ENCODE results near the gene C16orf86. TPM values are rescaled to one million over a fixed set of nuclear protein-coding genes. Genes with fewer than 3 reads are reported as not detected.

C16orf86 gene
- total RNA-seq, 4 donors from 2014 or later = 15.9 to 31.2 (median 25.5) TPM

DNA sequence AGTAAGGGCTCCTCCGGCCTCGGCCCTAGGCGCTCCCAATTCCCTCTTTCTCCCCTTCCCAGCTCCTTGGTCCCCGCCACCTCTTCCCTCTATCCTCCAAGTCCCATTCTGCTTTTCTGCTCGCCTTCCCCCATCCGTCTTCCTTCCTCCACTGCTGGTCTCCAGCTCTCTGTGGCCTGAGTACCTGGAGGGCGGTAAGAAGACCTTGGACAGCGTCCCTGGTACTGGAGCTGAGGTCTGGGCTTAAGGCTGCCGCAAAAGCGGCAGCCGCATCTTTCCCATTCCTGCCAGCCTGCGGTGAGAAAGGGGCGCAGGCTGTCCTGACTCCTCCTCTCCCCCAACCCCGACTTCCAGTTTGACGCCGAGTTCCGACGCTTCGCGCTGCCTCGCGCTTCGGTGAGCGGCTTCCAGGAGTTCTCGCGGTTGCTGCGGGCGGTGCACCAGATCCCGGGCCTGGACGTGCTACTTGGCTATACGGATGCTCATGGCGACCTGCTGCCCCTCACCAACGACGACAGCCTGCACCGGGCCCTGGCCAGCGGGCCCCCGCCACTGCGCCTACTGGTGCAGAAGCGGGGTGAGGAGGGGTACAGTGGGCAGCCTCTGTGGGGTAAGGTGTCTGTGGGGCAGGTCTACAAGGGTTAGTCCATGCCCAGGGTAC, 5.4 kb upstream of the C16orf86 start:
- Histone ChIP-seq H3K27ac (peak overlapping the region; percentile 90 to 100 (median 96)), H3K36me3 (peaks cover 0 to 52% (median 0%) of the 10 kb centered on the region in 3 donors), H3K4me3 (peak overlapping the region; percentile 58 to 86 (median 66)), H3K4me1 (peaks cover 0 to 47% (median 26%) of the 10 kb centered on the region in 4 donors), H3K27me3 (no peaks in the 10 kb centered on the region), H3K9me3 (no peaks in the 10 kb centered on the region)
- no peak for DNase-seq (ENCODE audit: low spot score in 2 of 2)
- peak in 1 of 2 donors; percentile 2 for TF ChIP-seq POLR2A (IDR thresholded peaks at IDR 0.05)
- TF ChIP-seq EP300 (IDR thresholded peaks at IDR 0.05) = no peak
- 18 to 20% methylated on average over 16 to 20 of the region's 39 CpGs for WGBS, 2 donors

DNA sequence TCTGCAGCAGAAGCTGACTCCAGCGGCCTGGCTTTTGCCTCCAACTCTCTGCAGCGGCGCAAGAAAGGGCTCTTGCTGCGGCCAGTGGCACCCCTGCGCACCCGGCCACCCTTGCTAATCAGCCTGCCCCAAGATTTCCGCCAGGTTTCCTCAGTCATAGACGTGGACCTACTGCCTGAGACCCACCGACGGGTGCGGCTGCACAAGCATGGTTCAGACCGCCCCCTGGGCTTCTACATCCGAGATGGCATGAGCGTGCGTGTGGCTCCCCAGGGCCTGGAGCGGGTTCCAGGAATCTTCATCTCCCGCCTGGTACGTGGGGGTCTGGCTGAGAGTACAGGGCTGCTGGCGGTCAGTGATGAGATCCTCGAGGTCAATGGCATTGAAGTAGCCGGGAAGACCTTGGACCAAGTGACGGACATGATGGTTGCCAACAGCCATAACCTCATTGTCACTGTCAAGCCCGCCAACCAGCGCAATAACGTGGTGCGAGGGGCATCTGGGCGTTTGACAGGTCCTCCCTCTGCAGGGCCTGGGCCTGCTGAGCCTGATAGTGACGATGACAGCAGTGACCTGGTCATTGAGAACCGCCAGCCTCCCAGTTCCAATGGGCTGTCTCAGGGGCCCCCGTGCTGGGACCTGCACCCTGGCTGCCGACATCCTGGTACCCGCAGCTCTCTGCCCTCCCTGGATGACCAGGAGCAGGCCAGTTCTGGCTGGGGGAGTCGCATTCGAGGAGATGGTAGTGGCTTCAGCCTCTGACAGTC, 4.5 kb upstream of the C16orf86 start:
- TF ChIP-seq, protein P1, sequence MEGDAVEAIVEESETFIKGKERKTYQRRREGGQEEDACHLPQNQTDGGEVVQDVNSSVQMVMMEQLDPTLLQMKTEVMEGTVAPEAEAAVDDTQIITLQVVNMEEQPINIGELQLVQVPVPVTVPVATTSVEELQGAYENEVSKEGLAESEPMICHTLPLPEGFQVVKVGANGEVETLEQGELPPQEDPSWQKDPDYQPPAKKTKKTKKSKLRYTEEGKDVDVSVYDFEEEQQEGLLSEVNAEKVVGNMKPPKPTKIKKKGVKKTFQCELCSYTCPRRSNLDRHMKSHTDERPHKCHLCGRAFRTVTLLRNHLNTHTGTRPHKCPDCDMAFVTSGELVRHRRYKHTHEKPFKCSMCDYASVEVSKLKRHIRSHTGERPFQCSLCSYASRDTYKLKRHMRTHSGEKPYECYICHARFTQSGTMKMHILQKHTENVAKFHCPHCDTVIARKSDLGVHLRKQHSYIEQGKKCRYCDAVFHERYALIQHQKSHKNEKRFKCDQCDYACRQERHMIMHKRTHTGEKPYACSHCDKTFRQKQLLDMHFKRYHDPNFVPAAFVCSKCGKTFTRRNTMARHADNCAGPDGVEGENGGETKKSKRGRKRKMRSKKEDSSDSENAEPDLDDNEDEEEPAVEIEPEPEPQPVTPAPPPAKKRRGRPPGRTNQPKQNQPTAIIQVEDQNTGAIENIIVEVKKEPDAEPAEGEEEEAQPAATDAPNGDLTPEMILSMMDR (IDR thresholded peaks at IDR 0.05) = no peak
- no peak for TF ChIP-seq POLR2A (IDR thresholded peaks at IDR 0.05)
- no peak for TF ChIP-seq EP300 (IDR thresholded peaks at IDR 0.05)
- DNase-seq (ENCODE audit: low spot score in 2 of 2) = no peak
- Histone ChIP-seq H3K9me3 (no peaks in the 10 kb centered on the region), H3K27me3 (no peaks in the 10 kb centered on the region), H3K36me3 (peaks cover 0 to 46% (median 0%) of the 10 kb centered on the region in 3 donors), H3K27ac (peak overlapping the region in 2 of 4 donors; percentile 98 to 100), H3K4me3 (no peak overlapping the region), H3K4me1 (peaks cover 0 to 50% (median 30%) of the 10 kb centered on the region in 4 donors)
- 91% methylated on average over 13 to 33 of the region's 34 CpGs for WGBS, 2 donors

DNA sequence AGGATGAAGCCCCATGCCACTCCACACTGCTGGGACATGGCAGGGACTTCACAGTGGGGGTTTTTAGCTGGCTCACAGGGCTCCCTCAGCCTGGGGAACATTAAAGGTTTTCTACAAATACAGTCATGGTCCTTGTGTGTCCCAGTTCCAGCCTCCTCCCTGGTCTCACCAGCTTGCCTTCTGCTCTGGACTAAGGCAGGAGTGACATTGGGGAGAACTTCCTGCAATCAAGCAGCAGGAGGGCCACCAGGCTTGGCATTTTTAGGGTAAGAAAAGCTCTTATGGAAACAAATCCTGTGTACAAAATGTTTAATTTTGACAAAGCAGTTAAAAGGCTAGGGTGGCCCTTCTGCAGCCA, 4.0 kb upstream of the C16orf86 start:
- Histone ChIP-seq H3K4me3 (no peak overlapping the region), H3K27me3 (no peaks in the 10 kb centered on the region), H3K4me1 (peaks cover 0 to 56% (median 35%) of the 10 kb centered on the region in 4 donors), H3K36me3 (peaks cover 0 to 40% (median 0%) of the 10 kb centered on the region in 3 donors), H3K27ac (peak overlapping the region in 1 of 4 donors; percentile 100), H3K9me3 (no peaks in the 10 kb centered on the region)
- no peak for TF ChIP-seq EP300 (IDR thresholded peaks at IDR 0.05)
- TF ChIP-seq POLR2A (IDR thresholded peaks at IDR 0.05) = no peak
- TF ChIP-seq, protein P1 (IDR thresholded peaks at IDR 0.05) = no peak
- DNase-seq (ENCODE audit: low spot score in 2 of 2) = no peak

DNA sequence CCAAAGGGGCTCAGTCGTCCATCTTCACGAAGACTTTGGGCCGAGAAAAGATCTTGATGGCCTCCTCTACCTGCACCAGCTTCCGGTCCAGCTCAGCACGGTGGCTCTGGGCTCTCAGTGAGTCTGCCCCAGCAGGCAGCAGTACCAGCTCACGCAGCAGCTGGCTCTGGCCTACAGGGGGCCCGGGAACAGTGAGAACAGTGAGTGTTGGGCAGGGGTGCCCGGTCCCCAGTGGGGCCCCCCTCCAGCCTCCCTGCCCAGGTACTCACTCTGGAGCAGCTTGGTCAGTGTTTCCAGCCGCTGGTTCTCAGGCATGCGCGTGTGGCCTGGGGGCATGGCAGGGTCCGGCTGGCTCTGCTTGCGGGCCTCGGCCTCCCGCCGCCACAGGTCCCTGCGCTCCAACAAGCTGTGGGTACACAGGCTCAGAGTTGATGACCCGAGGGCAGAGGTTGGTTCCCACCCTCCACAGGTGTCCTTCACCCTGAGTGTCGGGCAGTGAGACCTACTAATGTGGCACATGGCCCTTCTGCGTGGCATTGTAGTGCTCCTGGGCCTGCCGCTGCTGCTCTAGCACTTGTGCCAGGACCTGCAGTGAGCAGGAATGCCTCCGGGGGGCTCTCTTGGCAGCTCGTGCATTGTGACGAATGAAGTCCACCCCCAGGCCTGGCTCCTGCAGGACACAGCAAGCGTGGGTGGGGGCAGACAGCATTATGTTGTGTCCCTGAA, 3.3 kb upstream of the C16orf86 start:
- H3K9me3 ChIP-seq = no peaks in the 10 kb centered on the region
- TF ChIP-seq POLR2A (IDR thresholded peaks at IDR 0.05) = no peak
- no peak for TF ChIP-seq EP300 (IDR thresholded peaks at IDR 0.05)
- TF ChIP-seq, protein P1 (IDR thresholded peaks at IDR 0.05) = no peak
- 82 to 83% methylated on average over 9 to 19 of the region's 25 CpGs for WGBS, 2 donors
- no peak for DNase-seq (ENCODE audit: low spot score in 2 of 2)
- peak overlapping the region in 1 of 4 donors; percentile 100 for H3K27ac ChIP-seq
- H3K27me3 ChIP-seq = no peaks in the 10 kb centered on the region
- H3K4me3 ChIP-seq = no peak overlapping the region
- peaks cover 0 to 33% (median 0%) of the 10 kb centered on the region in 3 donors for H3K36me3 ChIP-seq
- peaks cover 0 to 61% (median 41%) of the 10 kb centered on the region in 4 donors for H3K4me1 ChIP-seq

DNA sequence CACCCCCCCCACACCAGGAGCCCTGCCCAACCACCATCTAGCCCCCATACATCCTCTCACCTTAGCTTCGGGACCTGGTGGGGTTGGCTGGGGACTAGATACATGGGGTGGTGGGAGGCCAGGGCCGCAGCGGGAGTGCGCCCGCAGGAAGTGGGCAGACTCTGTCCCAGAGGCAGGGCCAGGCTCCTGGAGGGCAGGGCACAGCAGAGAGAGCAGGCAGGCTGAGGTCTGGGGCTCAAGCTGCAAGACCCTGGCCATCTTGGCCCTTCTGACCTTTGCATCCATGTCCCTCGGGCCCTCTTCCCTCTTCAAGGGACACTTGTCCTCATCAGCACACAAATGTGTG, 2.8 kb upstream of the C16orf86 start:
- DNase-seq (ENCODE audit: low spot score in 2 of 2) = no peak
- H3K36me3 ChIP-seq = peaks cover 0 to 32% (median 0%) of the 10 kb centered on the region in 3 donors
- H3K4me3 ChIP-seq = no peak overlapping the region
- TF ChIP-seq POLR2A (IDR thresholded peaks at IDR 0.05) = no peak
- TF ChIP-seq, protein P1 (IDR thresholded peaks at IDR 0.05) = no peak
- no peaks in the 10 kb centered on the region for H3K9me3 ChIP-seq
- H3K4me1 ChIP-seq = peaks cover 0 to 57% (median 39%) of the 10 kb centered on the region in 4 donors
- no peaks in the 10 kb centered on the region for H3K27me3 ChIP-seq
- H3K27ac ChIP-seq = peak overlapping the region in 1 of 4 donors; percentile 100
- WGBS, 2 donors = 85 to 87% methylated on average over 6 of the region's 6 CpGs
